MCF 10A (cell line): ENCODE data around the gene CD52. TPM values are rescaled to one million over a fixed set of nuclear protein-coding genes. Genes with fewer than 3 reads are reported as not detected.

Experiments
- BruUV-seq: library from RNA; stranded (reverse); fragments of 400-500 nt; replicated peaks from 2 replicates; lab custom pipeline; 2021; lab: Mats Ljungman, UMichigan
- CTCF ChIA-PET: fragments of 300-600 bp; sonication (Branson Sonifier 250); formaldehyde crosslinking; extraction: SDS; loops from one replicate; lab custom pipeline; 2021; ENCODE audit warnings: antibody characterized with exemption, inconsistent platforms; lab: Yijun Ruan, JAX
- POLR2A ChIA-PET: fragments of 300-600, 350-650 bp; sonication (Branson Sonifier 250); formaldehyde crosslinking; extraction: SDS; loops from one replicate; lab custom pipeline; 2020; ENCODE audit warnings: antibody characterized with exemption, inconsistent platforms; lab: Yijun Ruan, JAX
- DNase-seq: peaks from one replicate; pipeline ENCODE4 v3.0.0-alpha.2; 2018; ENCODE audit not compliant: unreplicated experiment
- H3K27ac Mint-ChIP-seq: one replicate; pipeline ENCODE4 v1.8.0; 2022; ENCODE audit warnings: mild to moderate bottlenecking, low read depth, mixed read lengths; ENCODE audit not compliant: unreplicated experiment
- H3K27me3 Mint-ChIP-seq: one replicate; pipeline ENCODE4 v1.8.0; 2022; ENCODE audit warnings: mixed read lengths; ENCODE audit not compliant: insufficient read depth, unreplicated experiment
- H3K36me3 Mint-ChIP-seq: one replicate; pipeline ENCODE4 v1.8.0; 2022; ENCODE audit warnings: mild to moderate bottlenecking, moderate library complexity, mixed read lengths; ENCODE audit not compliant: insufficient read depth, unreplicated experiment
- H3K4me1 Mint-ChIP-seq: one replicate; pipeline ENCODE4 v1.8.0; 2022; ENCODE audit warnings: mixed read lengths; ENCODE audit not compliant: insufficient read depth, unreplicated experiment
- H3K4me3 Mint-ChIP-seq: one replicate; pipeline ENCODE4 v1.8.0; 2022; ENCODE audit warnings: mild to moderate bottlenecking, moderate library complexity, mixed read lengths; ENCODE audit not compliant: unreplicated experiment
- H3K9me3 Mint-ChIP-seq: one replicate; pipeline ENCODE4 v1.8.0; 2022; ENCODE audit warnings: mixed read lengths; ENCODE audit not compliant: unreplicated experiment
- intact Hi-C: fragments of 100-400 bp; cut with micrococcal nuclease; formaldehyde crosslinking; loops from 2 replicates; pipeline ENCODE4 v1.14.1; 2022
- total RNA-seq: library from RNA; stranded (reverse); gene quantifications from 2 replicates; pipeline ENCODE4 v1.2.3, GENCODE V29; 2022
- TF ChIP-seq, protein P1 (sequence below): fragments of 200-600 bp; IDR thresholded peaks from one replicate; pipeline ENCODE4 v1.8.0; 2022; ENCODE audit warnings: antibody characterized with exemption, mild to moderate bottlenecking; ENCODE audit not compliant: unreplicated experiment

The CD52 gene
- total RNA-seq, 1 experiment from 2014 or later, result not detected

DNA sequence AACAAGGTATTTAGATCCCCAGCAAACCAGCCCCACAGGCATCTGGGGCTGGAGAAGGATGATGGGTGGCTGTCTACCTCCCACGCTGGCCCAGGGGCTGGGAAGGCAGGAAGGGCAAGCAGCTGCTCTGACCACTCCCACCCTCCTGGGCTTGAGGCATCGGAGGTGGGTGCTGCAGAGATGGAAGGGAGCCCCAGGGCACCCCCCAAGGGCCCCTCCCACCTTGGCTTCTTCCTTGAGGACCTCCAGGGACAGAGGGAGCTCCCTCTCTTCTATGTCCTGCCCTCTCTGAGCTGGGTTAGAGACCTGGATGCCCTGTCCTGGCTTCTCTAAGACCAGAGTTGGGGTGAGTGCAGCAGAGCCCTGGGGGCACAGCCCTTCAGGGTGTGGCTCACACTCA is 3.1 kb downstream of the CD52 start:
- POLR2A ChIA-PET, result interaction anchor here (1.0 to 3.3 kb wide), 2 partner anchors 44 to 210 kb away, joined by 3 to 24 read pairs; partner anchors contain the start of gene PDIK1L
- Mint-ChIP-seq H3K9me3 (no peaks in the 10 kb centered on the region), H3K27ac (no peak overlapping the region), H3K36me3 (peaks cover 26% of the 10 kb centered on the region), H3K4me1 (peaks cover 8% of the 10 kb centered on the region), H3K4me3 (no peak overlapping the region), H3K27me3 (no peaks in the 10 kb centered on the region)
- CTCF ChIA-PET, result interaction anchor here (0.7 to 4.4 kb wide), 14 partner anchors 10 to 176 kb away, joined by 3 to 51 read pairs (median 6); partner anchors contain the start of genes CEP85, CNKSR1 and SH3BGRL3
- intact Hi-C loops, result loop anchor here (1.0 to 5.0 kb wide), 6 partner anchors 36 to 152 kb away; partner anchors contain the start of genes CEP85 and ZNF593
- no TSS peak for BruUV-seq
- DNase-seq, result no peak
- TF ChIP-seq, protein P1, sequence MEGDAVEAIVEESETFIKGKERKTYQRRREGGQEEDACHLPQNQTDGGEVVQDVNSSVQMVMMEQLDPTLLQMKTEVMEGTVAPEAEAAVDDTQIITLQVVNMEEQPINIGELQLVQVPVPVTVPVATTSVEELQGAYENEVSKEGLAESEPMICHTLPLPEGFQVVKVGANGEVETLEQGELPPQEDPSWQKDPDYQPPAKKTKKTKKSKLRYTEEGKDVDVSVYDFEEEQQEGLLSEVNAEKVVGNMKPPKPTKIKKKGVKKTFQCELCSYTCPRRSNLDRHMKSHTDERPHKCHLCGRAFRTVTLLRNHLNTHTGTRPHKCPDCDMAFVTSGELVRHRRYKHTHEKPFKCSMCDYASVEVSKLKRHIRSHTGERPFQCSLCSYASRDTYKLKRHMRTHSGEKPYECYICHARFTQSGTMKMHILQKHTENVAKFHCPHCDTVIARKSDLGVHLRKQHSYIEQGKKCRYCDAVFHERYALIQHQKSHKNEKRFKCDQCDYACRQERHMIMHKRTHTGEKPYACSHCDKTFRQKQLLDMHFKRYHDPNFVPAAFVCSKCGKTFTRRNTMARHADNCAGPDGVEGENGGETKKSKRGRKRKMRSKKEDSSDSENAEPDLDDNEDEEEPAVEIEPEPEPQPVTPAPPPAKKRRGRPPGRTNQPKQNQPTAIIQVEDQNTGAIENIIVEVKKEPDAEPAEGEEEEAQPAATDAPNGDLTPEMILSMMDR, result no peak

DNA sequence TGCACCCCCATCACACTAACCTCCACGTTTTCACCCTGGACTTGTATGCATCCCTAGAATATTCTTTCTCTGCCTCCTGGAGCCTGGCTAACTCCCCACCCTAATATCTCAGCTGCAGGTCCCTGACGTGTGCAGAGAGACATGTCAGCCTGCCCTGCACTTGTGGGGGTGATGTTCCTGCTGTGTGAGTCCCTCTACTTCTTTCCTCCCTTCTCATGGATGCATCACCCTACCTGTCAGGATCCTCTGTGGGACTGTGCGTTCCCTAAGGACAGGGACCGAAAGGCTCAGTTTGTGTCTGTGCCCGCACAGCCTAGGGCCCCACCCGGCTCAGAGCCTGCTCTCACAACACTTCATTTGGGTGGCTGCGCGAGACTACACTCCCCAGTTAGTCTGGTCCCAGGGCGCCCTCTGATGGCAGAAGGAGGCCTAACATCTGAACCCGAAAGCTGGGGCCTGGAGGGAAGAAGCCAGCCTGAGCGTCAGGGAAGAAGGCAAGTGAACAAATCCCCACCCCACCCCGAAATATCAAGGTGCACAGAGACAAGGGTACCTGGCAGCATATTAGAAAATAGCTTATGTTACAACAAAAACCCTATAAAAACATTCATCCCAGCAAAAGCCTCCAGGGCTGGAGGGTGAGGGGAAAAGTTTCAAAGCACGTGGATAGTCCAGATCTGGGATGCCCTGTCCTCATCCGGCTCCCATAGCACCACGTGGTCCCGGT is 3.7 kb downstream of the CD52 start:
- Mint-ChIP-seq H3K4me1 (peaks cover 8% of the 10 kb centered on the region), H3K36me3 (peaks cover 26% of the 10 kb centered on the region), H3K27me3 (no peaks in the 10 kb centered on the region), H3K4me3 (no peak overlapping the region), H3K27ac (peak overlapping the region; percentile 3), H3K9me3 (no peaks in the 10 kb centered on the region)
- intact Hi-C loops, result loop anchor here (1.0 to 5.0 kb wide), 6 partner anchors 36 to 152 kb away; partner anchors contain the start of genes CEP85 and ZNF593
- BruUV-seq, result no TSS peak
- TF ChIP-seq, protein P1, result peak; percentile 89
- CTCF ChIA-PET, result interaction anchor here (0.6 to 4.4 kb wide), 36 partner anchors 9 to 283 kb away, joined by 3 to 51 read pairs (median 4); partner anchors contain the start of genes CEP85, CNKSR1 and SH3BGRL3
- DNase-seq, result peak; percentile 88
- POLR2A ChIA-PET, result interaction anchor here (0.7 to 3.3 kb wide), 7 partner anchors 37 to 372 kb away, joined by 3 to 24 read pairs (median 3); partner anchors contain the start of genes CNKSR1 and PDIK1L

DNA sequence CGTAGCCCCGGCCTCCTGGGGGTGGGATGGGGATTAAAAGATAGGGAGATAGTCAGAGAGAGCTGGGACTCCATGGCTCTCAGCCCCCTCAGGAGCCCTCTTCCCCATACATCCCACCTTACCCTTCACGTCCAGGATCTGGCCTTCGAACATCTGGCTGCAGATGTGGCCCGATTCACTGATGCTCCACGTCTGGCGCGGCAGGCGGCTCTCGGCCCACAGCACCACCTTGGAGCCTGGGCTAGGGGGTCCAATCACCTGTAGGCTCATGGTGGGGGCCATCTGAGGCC is 4.2 kb downstream of the CD52 start:
- Mint-ChIP-seq H3K27ac (no peak overlapping the region), H3K4me3 (no peak overlapping the region), H3K4me1 (peaks cover 8% of the 10 kb centered on the region), H3K27me3 (no peaks in the 10 kb centered on the region), H3K9me3 (no peaks in the 10 kb centered on the region), H3K36me3 (peaks cover 26% of the 10 kb centered on the region)
- no peak for DNase-seq
- intact Hi-C loops, result loop anchor here (5.0 kb wide), 1 partner anchor 35 kb away; no protein-coding TSS in a partner anchor
- CTCF ChIA-PET, result interaction anchor here (0.6 to 4.4 kb wide), 33 partner anchors 8 to 283 kb away, joined by 3 to 51 read pairs (median 4); partner anchors contain the start of genes CEP85, CNKSR1 and SH3BGRL3
- BruUV-seq, result no TSS peak
- POLR2A ChIA-PET, result interaction anchor here (0.7 to 3.3 kb wide), 7 partner anchors 37 to 372 kb away, joined by 3 to 24 read pairs (median 3); partner anchors contain the start of gene CNKSR1
- TF ChIP-seq, protein P1, result no peak

DNA sequence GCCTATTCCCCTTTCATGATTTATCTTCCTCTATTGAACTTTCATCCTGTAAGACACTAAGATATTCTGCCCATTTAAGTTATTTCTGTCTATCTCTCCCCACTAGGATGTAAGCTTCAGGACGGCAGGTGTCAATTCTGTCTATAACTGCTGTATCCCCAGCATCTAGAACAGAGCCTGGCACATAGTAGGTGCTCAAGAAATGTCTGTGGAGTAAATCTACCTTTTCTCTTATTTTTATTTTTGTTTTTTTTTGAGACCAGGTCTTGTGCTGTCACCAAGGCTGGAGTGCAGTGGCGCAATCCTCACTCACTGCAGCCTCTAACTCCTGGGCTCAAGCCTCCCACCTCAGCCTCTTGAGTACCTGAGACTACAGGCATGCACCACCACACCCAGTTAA is 5.6 kb downstream of the CD52 start:
- no peaks in the 10 kb centered on the region for H3K9me3 Mint-ChIP-seq
- TF ChIP-seq, protein P1, result no peak
- intact Hi-C loops, result loop anchor here (5.0 kb wide), 1 partner anchor 34 kb away; no protein-coding TSS in a partner anchor
- H3K36me3 Mint-ChIP-seq, result peaks cover 27% of the 10 kb centered on the region
- H3K27ac Mint-ChIP-seq, result no peak overlapping the region
- H3K27me3 Mint-ChIP-seq, result no peaks in the 10 kb centered on the region
- CTCF ChIA-PET, result interaction anchor here (0.6 to 4.4 kb wide), 4 partner anchors 25 to 121 kb away, joined by 3 to 51 read pairs (median 4); partner anchors contain the start of gene SH3BGRL3
- DNase-seq, result no peak
- H3K4me1 Mint-ChIP-seq, result peaks cover 8% of the 10 kb centered on the region
- H3K4me3 Mint-ChIP-seq, result no peak overlapping the region
- POLR2A ChIA-PET, result interaction anchor here (1.2 kb wide), 1 partner anchor 184 kb away, joined by 3 read pairs; no protein-coding TSS in a partner anchor
- no TSS peak for BruUV-seq
